GM12874 (cell line): ENCODE measurements around the gene FGFRL1.

ENCODE experiments used
- CTCF ChIP-seq: IDR thresholded peaks from 2 replicates; pipeline ENCODE4 v1.5.1; 2011; ENCODE audit warnings: low read depth, mild to moderate bottlenecking, control low read depth, low read length, moderate library complexity; ENCODE audit not compliant: insufficient read depth

The FGFRL1 gene

DNA sequence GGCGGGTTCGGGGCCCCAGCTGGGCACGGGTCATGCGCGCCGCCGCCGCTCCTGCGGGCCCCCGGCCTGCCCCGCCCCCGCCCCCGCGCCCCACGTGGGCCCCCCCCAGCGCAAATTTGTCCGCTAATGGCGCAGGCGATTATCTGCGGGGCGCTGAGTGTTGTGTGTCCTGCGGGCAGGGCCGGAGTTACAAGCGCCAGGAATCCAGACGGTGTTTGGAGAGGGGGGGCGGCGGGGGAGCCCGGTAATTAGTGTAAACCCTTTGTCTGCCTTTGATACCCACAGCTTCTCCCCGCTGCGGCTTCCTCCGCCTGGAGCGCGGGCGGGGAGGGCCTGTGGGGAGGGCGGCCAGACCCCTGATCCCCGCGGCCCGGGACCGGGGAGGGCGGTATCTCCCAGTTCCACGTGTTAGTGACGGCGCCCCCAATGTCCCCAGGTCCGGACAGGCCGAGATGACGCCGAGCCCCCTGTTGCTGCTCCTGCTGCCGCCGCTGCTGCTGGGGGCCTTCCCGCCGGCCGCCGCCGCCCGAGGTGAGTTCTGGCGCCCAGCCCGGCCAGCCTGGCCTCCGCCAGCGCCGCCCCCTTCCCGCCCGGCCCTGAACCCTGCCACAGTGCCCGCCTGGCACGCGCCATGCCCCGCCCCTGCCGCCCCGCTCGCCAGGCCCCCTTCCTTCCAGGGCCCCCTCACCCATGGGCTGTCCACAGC, 761 bp downstream of the FGFRL1 start:
- no peak for TF ChIP-seq CTCF

DNA sequence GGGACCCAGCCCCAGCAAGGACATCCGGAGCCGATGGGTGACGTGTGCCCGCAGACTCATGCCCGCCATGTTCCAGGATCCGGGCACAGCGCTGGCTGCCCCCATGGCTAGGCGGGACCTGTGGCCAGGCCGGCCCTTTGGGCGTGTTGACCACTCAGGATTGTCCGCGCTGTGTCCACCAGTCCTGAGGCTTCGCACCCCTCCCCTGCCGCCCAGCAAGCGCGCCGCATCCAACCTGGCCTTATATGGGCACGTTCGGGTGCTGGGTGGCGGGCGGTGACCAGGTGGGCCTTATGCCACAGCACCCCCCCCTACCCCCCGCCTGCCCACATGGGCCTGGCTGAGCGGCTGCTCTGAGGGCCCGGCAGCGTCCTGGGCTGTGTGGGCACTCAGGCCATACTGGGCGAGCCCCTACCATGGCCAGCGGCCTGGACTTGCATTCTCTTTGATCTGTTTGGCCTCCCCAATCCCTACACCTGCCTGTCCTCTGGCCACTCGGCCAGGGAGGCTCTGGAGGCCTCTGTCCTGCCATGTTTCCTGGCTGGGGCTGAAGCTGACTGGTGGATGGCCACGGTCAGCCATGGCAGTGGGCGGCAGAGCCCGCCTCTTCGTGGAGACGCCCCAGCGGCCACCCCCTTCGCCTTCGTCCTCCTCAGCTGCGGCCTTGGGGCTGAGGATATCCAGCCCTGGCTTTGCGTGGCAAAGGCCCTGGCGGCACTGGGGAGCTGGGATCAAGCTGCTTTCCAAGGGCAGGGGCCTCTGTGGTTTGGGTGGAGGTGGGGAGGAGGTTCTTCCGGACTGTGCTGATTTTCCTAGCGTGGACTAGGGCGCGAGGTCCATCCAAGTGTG, 2.0 kb downstream of the FGFRL1 start:
- no peak for TF ChIP-seq CTCF

- TF ChIP-seq CTCF: no peak
These were observed 3.1 kb downstream of the FGFRL1 start for GRCh38 chr4:1014291-1015167.

- no peak for TF ChIP-seq CTCF
These were observed 3.8 kb downstream of the FGFRL1 start for GRCh38 chr4:1015179-1015578.

GRCh38 chr4:1015746-1016145, 4.3 kb downstream of the FGFRL1 start:
- no peak for TF ChIP-seq CTCF

- no peak for TF ChIP-seq CTCF
These were observed 5.8 kb downstream of the FGFRL1 start for GRCh38 chr4:1017211-1017610.

GRCh38 chr4:1017706-1018105, 6.3 kb downstream of the FGFRL1 start:
- no peak for TF ChIP-seq CTCF
